Stimulated activated CD4-positive, alpha-beta T cell treated with anti-CD3 and anti-CD28 coated beads, Interleukin-4, amount 100 ng/mL, for 4 hours (primary cell): Measurements from ENCODE around the gene ERVK3-1.
"Not testable (repeated sequence)": the region's sequence is repeated elsewhere in the genome, so short reads cannot be mapped to it uniquely, and the experiment has no call there.

Experiments
- DNase-seq, 2 experiments: peaks; one replicate each; pipeline ENCODE4 v3.0.0-alpha.2; 2020

The ERVK3-1 gene

GRCh38 chr19:58346961-58347929 is 42.1 kb downstream of the ERVK3-1 start:
- peak; percentile 51 to 64 for DNase-seq

- not testable (repeated sequence) for DNase-seq
These were observed 42.9 kb downstream of the ERVK3-1 start for GRCh38 chr19:58348080-58348479.

GRCh38 chr19:58349590-58349989 is 44.4 kb downstream of the ERVK3-1 start:
- no peak for DNase-seq

DNA sequence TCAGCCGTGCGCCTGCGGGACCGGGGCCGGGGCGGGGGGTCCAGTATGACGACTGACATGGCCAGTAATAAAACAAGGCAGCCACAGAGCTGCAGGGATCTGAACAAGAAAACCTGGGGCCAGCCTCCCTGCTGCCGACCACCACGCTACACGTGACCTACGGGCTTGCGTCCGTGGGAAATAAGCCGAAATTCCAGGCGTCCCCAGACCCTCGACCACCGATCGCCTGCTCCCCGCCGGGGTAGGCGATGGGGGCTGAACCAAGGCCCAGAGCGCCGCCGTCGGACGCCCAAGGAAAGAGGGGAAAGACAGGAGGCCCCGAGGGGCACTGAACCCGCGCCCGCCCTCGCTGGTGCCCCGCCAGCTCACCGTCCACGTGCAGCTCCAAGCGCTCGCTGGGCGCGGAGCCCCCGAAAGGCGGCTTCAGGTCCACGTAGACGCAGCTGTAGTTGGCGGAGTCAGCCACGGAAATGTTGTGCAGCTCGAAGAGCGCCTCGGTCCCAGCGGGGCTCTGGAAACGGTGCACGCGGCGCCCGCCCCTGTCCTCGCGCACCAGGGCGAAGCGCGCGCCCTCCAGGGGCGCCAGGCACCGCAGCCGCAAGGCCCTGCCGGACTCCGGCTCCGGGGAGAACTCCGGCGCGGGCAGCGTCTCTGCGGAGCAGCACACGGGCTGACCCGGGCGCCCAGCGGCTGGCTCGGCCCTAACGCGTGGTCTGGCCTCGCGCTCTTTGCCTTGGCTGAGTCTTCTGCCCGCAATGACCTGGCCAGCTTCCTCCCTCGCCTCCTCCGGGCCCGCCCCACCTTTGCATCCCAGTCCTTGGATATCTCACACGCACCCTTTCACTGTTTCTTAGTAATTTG is 45.1 kb downstream of the ERVK3-1 start:
- DNase-seq = no peak

- no peak for DNase-seq
These were observed 45.8 kb downstream of the ERVK3-1 start for GRCh38 chr19:58350871-58351557.

DNA sequence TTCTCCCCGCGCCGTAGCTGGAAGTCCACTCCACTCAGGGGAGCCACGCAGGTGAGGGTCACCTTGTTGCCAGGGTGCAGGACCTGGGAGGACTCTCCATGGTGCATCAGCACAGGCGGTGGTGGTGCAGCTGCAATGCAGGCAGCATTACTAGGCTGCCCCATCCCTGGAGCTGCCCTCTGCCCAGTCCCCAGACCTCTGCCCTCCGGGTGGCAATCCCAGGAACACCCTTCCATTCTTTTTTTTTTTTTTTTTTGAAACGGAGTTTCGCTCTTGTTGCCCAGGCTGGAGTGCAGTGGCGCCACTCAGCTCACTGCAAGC is 46.3 kb downstream of the ERVK3-1 start:
- no peak for DNase-seq

- no peak for DNase-seq
These were observed 47.0 kb downstream of the ERVK3-1 start for GRCh38 chr19:58351990-58352755.

- no peak for DNase-seq
These were observed 47.8 kb downstream of the ERVK3-1 start, which contains the start of gene A1BG for GRCh38 chr19:58352760-58353671. TSS of gene A1BG (minus strand) at chr19:58353492. CDS start at chr19:58353437, 55 bp downstream.

DNA sequence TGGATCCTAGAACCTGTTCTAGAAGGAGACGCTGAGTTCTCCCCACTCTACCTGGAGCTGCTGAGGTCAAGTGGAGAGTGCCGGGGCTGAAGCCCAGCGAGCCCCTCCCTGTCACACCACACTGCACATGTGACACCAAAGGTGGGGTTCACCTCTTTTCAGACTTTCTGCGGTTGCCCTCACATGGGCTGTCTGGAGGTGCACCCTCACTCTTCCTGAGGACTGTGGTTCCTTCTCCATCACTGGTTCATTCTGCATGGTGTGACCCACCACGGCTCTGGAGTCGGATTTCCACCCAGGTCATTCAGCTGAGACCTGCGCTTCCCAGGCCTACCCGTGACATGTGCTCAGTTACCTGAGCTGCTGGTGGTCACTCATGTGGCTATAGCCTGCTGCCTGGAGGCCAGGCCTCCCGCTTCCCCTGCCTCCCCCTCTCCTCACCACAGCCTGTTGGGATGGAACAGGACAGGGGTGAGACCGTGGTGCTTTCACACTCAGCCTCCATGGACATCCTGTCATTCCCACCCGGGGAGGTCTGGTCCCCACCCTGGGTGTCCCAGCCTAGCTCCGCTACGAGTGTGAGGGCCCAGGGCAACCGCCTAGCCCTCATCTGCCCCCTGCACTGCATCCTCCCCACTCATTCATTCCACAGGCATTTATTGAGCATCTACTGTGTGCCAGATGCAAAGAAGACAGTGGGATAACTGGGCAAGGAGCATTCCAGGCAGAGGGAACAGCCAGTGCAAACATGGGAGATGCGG is 48.7 kb downstream of the ERVK3-1 start:
- DNase-seq = no peak

DNA sequence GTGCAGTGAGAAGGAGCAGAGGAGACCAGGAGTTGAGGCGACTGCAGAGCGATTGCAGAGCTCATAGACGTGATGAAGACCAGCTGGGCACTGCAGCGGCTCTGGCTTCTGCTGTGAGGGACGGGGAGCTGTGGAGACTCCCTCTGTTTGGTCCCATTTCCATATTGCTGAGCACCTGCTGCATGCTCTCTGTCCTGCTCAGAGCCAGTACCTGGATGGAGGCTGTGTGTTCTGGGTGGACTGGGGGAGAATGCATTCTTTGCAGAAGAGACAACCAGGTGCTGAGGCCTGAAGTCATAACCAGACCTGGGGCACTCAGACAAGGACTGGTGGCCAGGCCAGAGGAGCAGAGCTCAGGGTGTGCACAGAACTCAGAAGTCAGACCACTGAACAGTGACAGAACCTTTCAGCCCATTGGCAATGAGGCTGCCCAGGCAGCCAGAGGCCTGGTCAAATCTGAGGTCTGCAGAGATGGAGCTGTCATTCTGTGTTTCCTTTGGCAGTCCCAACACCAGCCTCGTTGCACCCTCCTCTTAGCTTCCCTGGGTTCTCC is 49.4 kb downstream of the ERVK3-1 start:
- DNase-seq = no peak

DNA sequence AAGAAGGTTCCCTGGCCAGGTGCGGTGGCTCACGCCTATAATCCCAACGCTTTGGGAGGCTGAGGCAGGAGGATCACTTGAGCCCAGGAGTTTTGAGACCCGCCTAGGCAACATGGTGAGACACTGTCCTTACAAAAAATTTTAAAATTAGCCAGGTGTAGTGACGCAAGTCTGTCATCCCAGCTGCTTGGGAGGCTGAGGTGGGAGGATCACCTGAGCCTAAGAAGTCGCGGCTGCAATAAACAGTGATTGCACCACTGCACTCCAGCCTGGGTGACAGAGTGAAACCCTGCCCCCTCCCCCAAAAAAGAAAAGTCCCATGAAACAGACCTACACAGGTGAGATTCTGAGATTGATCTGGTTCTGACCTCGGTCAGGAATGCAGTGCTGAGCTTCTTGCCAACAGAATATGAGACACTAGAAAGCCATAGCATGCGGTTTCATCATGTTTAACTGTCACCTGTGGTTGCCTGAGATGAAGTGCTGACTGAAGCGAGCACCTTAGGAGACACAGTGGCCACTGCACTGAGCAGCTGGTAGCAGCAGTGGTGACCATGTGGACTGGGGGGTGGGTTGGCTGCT is 50.1 kb downstream of the ERVK3-1 start:
- no peak for DNase-seq

GRCh38 chr19:58355908-58356765 is 51.0 kb downstream of the ERVK3-1 start:
- DNase-seq = peak; percentile 22 to 31

DNA sequence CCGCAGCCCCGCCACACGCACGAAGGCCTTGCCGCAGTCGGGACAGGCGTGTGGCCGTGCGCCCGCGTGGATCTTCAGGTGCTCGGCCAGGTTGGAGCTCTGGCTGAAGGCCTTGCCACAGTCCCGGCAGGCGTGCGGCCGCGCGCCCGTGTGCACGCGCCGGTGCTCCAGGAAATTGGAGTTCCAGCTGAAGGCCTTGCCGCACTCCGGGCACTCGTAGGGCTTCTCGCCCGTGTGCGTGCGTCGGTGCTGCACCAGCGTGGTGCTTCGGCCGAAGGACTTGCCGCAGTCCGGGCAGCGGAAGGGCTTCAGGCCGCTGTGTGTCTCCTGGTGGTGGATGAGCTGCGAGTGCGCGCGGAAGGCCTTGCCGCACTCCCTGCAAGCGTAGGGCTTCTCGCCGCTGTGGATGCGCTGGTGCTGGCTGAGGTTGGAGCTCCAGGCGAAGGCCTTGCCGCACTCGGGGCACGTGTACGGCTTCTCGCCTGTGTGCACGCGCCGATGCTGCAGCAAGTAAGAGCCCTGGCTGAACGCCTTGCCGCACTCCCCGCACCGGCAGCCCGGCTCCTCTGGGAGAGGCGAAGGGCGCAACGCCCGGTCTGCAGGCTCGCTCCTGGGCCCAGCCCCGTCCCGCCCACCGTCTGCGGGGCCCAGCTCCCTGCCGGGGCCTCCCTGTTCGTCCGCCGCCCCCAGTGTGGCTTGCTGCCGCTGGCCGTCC is 51.7 kb downstream of the ERVK3-1 start:
- no peak for DNase-seq

DNA sequence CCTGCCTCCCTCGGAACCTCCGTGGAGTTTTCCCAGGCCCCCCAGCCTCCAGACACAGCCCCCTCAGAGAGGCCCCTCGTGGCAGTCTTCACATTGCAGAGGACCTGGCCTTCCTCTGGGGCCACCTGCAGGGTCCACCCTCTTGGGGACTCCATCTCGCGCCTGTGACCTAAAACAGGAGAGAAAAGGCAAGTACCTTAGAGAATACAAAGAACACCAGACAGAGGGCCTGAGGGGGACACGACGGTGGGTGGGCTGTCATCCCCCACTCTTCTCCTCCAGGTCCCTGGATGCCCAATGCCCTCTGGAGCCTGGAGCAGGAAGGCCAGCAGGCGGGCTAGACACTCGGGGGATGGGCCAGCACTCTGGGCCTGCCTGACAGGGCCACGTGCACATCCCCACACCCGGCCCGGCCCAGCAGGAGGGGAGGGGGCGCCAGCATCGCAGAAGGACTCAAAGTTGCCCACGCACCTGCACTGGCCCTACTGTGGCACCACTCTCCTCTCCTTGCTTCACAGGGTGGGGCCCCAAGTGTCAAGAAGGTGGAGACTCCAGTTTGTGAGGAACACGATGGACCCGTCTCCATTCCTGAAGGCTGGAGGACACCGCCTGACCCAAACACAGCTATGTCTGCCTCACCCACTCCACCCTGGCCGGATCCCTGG is 52.4 kb downstream of the ERVK3-1 start:
- DNase-seq = no peak

DNA sequence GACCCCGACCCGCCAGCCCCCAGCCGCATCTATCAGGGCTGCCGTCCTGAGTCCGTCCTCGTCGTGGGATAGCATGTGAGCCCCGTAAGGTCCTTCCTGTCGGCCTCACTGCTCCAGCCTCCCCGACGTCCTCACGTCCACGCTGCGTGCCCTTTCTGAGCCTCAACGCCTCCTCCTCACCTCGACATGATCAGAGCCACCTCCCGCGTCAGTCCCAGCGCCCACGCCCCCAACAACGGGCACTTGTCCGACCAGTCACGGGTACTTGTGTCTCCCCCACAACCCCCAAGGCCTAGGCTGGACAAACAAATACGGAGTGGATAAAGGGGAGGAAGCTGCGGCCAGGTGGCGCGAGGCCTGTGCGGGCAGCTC is 56.7 kb downstream of the ERVK3-1 start:
- DNase-seq = peak; percentile 42

- peak; percentile 95 to 97 for DNase-seq
These were observed 57.3 kb downstream of the ERVK3-1 start, which contains the start of gene ZNF497 for GRCh38 chr19:58362272-58362994. TSS of gene ZNF497 (minus strand) at chr19:58362751. CDS start at chr19:58357635, 5,116 bp downstream.

- no peak for DNase-seq
These were observed 59.0 kb downstream of the ERVK3-1 start for GRCh38 chr19:58364146-58364545.
